ENCODE measurements around the gene PTK6.

The PTK6 gene

DNA sequence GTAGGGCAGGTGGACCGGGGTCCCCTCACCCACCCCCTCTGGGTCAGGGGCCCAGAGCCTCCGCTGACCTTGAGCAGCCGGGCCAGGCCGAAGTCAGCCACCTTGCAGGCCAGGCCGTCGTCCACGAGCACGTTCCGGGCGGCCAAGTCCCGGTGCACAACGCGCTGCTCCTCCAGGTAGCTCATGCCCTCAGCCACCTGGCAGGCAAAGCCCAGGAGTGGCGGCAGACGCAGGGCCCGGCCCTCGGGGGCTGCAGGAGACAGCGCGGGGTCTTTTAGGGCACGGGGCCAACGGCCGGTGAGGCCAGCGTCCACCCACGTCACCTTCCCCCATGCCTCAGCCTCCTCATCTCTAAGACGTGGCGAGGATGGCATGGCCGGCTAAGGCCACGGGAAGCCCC is 4.2 kb upstream of the PTK6 start:
- Histone ChIP-seq H3K27ac (no peak overlapping the region), H3K4me3 (no peak overlapping the region), H3K36me3 (ENCODE audit: insufficient read depth, low read length) (no peaks in the 10 kb centered on the region), H3K9ac (ENCODE audit: insufficient read length) (no peak overlapping the region), H3K9me3 (ENCODE audit: low read depth, low read length) (no peaks in the 10 kb centered on the region)
- no peak for DNase-seq (ENCODE audit: low read depth, low spot score)
- TF ChIP-seq FOXP2 (optimal IDR thresholded peaks at IDR 0.05; ENCODE audit: control extremely low read depth, extremely low read length, insufficient read depth) (no peak), EZH2 (IDR thresholded peaks at IDR 0.05) (no peak), POLR2AphosphoS5 (IDR thresholded peaks at IDR 0.05; ENCODE audit: borderline replicate concordance, low read depth, low read length) (no peak)

DNA sequence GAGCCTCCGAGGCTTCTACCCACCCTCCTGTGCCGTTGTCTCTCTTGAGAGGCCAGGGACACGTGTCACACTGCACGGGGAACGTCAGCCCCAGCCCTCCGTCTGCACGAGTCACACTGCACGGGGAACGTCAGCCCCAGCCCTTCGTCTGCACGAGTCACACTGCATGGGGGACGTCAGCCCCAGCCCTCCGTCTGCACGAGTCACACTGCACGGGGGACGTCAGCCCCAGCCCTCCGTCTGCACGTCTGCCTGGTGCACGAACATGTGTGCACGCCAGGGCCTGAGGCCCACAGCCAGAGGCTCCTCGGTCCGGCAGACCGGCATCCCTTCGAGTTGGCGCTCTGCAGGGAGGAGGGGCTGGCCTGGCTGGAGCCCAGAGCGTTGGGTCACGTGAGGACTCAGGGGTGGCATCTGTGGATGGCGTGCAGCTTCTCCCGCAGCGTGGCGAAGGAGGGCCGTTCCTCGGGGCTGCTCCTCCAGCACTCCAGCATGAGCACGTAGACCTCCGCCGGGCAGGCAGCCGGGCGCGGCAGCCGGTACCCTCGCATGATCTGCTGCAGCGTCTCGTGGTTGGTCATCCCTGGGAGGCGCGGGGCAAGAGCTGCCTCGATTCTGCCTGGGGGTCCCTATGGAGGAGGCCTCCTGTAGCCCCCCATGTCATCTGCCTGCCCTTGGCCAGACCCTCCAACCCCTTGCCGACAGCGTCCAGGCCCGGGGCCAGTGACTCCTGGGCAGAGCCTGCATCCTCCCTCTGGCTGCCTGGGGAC is 3.4 kb upstream of the PTK6 start:
- Histone ChIP-seq H3K36me3 (ENCODE audit: insufficient read depth, low read length) (no peaks in the 10 kb centered on the region), H3K27ac (no peak overlapping the region), H3K9ac (ENCODE audit: insufficient read length) (no peak overlapping the region), H3K4me3 (no peak overlapping the region), H3K9me3 (ENCODE audit: low read depth, low read length) (no peaks in the 10 kb centered on the region)
- no peak for DNase-seq (ENCODE audit: low read depth, low spot score)
- TF ChIP-seq FOXP2 (optimal IDR thresholded peaks at IDR 0.05; ENCODE audit: control extremely low read depth, extremely low read length, insufficient read depth) (no peak), POLR2AphosphoS5 (IDR thresholded peaks at IDR 0.05; ENCODE audit: borderline replicate concordance, low read depth, low read length) (no peak), EZH2 (IDR thresholded peaks at IDR 0.05) (no peak)

GRCh38 chr20:63539441-63540370 is 2.5 kb upstream of the PTK6 start:
- Histone ChIP-seq H3K9ac (ENCODE audit: insufficient read length) (no peak overlapping the region), H3K9me3 (ENCODE audit: low read depth, low read length) (no peaks in the 10 kb centered on the region), H3K4me3 (no peak overlapping the region), H3K36me3 (ENCODE audit: insufficient read depth, low read length) (no peaks in the 10 kb centered on the region), H3K27ac (no peak overlapping the region)
- DNase-seq (ENCODE audit: low read depth, low spot score) = no peak
- TF ChIP-seq FOXP2 (optimal IDR thresholded peaks at IDR 0.05; ENCODE audit: control extremely low read depth, extremely low read length, insufficient read depth) = no peak
- no peak for TF ChIP-seq POLR2AphosphoS5 (IDR thresholded peaks at IDR 0.05; ENCODE audit: borderline replicate concordance, low read depth, low read length)
- TF ChIP-seq EZH2 (IDR thresholded peaks at IDR 0.05) = no peak

DNA sequence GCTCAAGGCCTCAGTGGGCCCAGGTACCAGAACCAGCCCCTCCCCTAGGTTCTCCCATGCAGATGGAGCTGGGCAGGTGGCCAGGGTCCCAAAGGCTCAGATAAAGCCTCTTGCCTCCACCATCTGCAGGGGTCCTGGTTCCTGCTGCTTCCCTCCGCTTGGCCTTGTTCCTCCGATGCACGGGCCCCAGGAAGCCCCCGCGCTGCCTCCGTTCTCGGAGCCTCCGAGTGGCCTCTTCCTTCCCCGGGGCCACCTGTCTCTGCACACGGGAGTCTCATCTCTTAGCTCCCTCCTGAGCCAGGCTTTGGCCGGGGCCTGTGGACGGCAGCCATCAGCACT is 1.9 kb upstream of the PTK6 start:
- H3K4me3 ChIP-seq = no peak overlapping the region
- H3K36me3 ChIP-seq (ENCODE audit: insufficient read depth, low read length) = no peaks in the 10 kb centered on the region
- no peak overlapping the region for H3K9ac ChIP-seq (ENCODE audit: insufficient read length)
- H3K9me3 ChIP-seq (ENCODE audit: low read depth, low read length) = no peaks in the 10 kb centered on the region
- no peak for DNase-seq (ENCODE audit: low read depth, low spot score)
- H3K27ac ChIP-seq = no peak overlapping the region
- no peak for TF ChIP-seq EZH2 (IDR thresholded peaks at IDR 0.05)
- no peak for TF ChIP-seq FOXP2 (optimal IDR thresholded peaks at IDR 0.05; ENCODE audit: control extremely low read depth, extremely low read length, insufficient read depth)
- no peak for TF ChIP-seq POLR2AphosphoS5 (IDR thresholded peaks at IDR 0.05; ENCODE audit: borderline replicate concordance, low read depth, low read length)

GRCh38 chr20:63538204-63539091 is 1.3 kb upstream of the PTK6 start:
- no peak overlapping the region for H3K27ac ChIP-seq
- H3K9ac ChIP-seq (ENCODE audit: insufficient read length) = no peak overlapping the region
- no peak for DNase-seq (ENCODE audit: low read depth, low spot score)
- H3K36me3 ChIP-seq (ENCODE audit: insufficient read depth, low read length) = no peaks in the 10 kb centered on the region
- no peak for TF ChIP-seq FOXP2 (optimal IDR thresholded peaks at IDR 0.05; ENCODE audit: control extremely low read depth, extremely low read length, insufficient read depth)
- TF ChIP-seq EZH2 (IDR thresholded peaks at IDR 0.05) = no peak
- TF ChIP-seq POLR2AphosphoS5 (IDR thresholded peaks at IDR 0.05; ENCODE audit: borderline replicate concordance, low read depth, low read length) = no peak
- H3K4me3 ChIP-seq = no peak overlapping the region
- H3K9me3 ChIP-seq (ENCODE audit: low read depth, low read length) = no peaks in the 10 kb centered on the region

DNA sequence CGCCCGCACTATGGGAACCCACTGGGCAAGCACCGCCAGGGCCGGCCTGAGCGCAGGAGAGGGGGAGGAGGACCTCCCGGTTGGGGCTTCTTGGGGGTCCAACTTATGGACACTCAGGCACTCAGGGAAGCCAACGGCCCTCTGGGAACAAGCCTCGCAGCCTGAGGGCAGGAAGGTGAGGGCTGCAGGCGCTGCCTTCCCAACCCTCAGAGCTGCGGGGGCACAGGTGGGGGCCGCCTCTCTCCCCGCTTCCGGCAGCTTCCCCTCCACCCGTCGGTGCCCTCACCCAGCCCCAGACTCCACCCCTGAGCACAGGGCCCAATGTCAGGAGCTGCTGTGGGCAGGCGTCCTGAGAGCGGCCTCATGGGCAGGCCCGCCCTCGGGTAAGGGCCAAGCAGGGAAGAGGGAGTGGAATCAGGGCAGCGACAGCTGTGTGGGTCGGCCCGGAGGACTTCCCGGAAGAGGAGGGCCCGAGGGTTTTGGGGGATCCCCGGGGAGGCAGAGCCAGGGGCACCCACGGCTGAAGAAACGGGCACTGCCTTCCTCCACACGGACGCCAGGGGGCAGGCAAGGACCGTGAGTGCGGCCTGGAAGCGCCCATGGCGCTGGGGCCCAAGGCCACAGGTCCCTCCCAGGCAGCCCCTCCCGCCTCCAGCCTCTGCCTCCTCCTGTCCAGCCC is 488 bp upstream of the PTK6 start:
- peak overlapping the region; percentile 72 for H3K4me3 ChIP-seq
- no peak overlapping the region for H3K9ac ChIP-seq (ENCODE audit: insufficient read length)
- no peaks in the 10 kb centered on the region for H3K36me3 ChIP-seq (ENCODE audit: insufficient read depth, low read length)
- TF ChIP-seq EZH2 (IDR thresholded peaks at IDR 0.05) (no peak), POLR2AphosphoS5 (IDR thresholded peaks at IDR 0.05; ENCODE audit: borderline replicate concordance, low read depth, low read length) (no peak), FOXP2 (optimal IDR thresholded peaks at IDR 0.05; ENCODE audit: control extremely low read depth, extremely low read length, insufficient read depth) (peak; percentile 58)
- DNase-seq (ENCODE audit: low read depth, low spot score) = no peak
- no peaks in the 10 kb centered on the region for H3K9me3 ChIP-seq (ENCODE audit: low read depth, low read length)
- no peak overlapping the region for H3K27ac ChIP-seq

- no peak overlapping the region for H3K27ac ChIP-seq
- no peaks in the 10 kb centered on the region for H3K9me3 ChIP-seq (ENCODE audit: low read depth, low read length)
- no peak for DNase-seq (ENCODE audit: low read depth, low spot score)
- TF ChIP-seq FOXP2 (optimal IDR thresholded peaks at IDR 0.05; ENCODE audit: control extremely low read depth, extremely low read length, insufficient read depth) = no peak
- no peak for TF ChIP-seq EZH2 (IDR thresholded peaks at IDR 0.05)
- TF ChIP-seq POLR2AphosphoS5 (IDR thresholded peaks at IDR 0.05; ENCODE audit: borderline replicate concordance, low read depth, low read length) = no peak
- no peaks in the 10 kb centered on the region for H3K36me3 ChIP-seq (ENCODE audit: insufficient read depth, low read length)
- H3K4me3 ChIP-seq = no peak overlapping the region
- no peak overlapping the region for H3K9ac ChIP-seq (ENCODE audit: insufficient read length)
Measured at GRCh38 chr20:63536241-63536977, 767 bp downstream of the PTK6 start.
